Measurements from ENCODE around the gene LUZP4. TPM values are rescaled to one million over a fixed set of nuclear protein-coding genes. Genes with fewer than 3 reads are reported as not detected.

LUZP4 gene
- total RNA-seq, 2 experiments from 2014 or later: not detected

DNA sequence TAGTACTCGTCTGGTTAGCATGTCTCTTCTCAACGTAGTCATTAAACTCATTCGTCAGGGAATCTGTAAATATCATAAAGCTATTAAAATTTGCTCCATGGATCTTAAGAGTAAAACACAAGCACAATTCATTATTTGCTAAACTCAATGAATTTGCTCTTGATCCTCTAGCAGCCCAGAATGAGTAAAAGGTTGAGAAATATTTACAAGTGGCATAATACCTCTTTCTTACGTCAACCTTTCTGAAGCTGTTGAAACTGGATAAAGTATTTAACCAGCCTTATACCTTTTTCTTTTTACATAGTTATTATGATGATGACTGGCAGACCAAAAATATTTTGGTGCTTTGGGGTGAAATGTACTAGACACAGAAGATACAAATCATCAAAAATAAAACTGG is 66.9 kb downstream of the LUZP4 start:
- Histone ChIP-seq H3K27ac (ENCODE audit: low read depth, low read length, poor library complexity, severe bottlenecking) (no peak overlapping the region), H3K4me1 (ENCODE audit: insufficient read depth, low read length, poor library complexity, severe bottlenecking) (no peaks in the 10 kb centered on the region), H3K4me3 (ENCODE audit: low read depth, low read length, poor library complexity, severe bottlenecking) (no peak overlapping the region), H2AFZ (ENCODE audit: low read length) (no peak overlapping the region), H3K4me2 (ENCODE audit: low read length) (no peak overlapping the region), H3K9me2 (ENCODE audit: insufficient read depth, low read length) (no peaks in the 10 kb centered on the region), H3K9me3 (ENCODE audit: low read length) (no peaks in the 10 kb centered on the region), H3K79me2 (ENCODE audit: insufficient read depth, low read depth, low read length) (no peaks in the 10 kb centered on the region), H3K36me3 (ENCODE audit: insufficient read depth, low read length) (no peaks in the 10 kb centered on the region), H4K20me1 (ENCODE audit: insufficient read depth, low read length) (no peaks in the 10 kb centered on the region)
- TF ChIP-seq, protein P1, sequence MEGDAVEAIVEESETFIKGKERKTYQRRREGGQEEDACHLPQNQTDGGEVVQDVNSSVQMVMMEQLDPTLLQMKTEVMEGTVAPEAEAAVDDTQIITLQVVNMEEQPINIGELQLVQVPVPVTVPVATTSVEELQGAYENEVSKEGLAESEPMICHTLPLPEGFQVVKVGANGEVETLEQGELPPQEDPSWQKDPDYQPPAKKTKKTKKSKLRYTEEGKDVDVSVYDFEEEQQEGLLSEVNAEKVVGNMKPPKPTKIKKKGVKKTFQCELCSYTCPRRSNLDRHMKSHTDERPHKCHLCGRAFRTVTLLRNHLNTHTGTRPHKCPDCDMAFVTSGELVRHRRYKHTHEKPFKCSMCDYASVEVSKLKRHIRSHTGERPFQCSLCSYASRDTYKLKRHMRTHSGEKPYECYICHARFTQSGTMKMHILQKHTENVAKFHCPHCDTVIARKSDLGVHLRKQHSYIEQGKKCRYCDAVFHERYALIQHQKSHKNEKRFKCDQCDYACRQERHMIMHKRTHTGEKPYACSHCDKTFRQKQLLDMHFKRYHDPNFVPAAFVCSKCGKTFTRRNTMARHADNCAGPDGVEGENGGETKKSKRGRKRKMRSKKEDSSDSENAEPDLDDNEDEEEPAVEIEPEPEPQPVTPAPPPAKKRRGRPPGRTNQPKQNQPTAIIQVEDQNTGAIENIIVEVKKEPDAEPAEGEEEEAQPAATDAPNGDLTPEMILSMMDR (conservative IDR thresholded peaks at IDR 0.05; ENCODE audit: low read length): no peak
- TF ChIP-seq EZH2phosphoT487 (IDR thresholded peaks at IDR 0.05; ENCODE audit: borderline replicate concordance, low read depth, low read length): no peak
- POLR2A ChIA-PET: no interaction called here
- BruUV-seq (replicated peaks): no TSS peak
- DNase-seq (ENCODE audit: low spot score): no peak
- CTCF ChIA-PET (ENCODE audit: unreplicated experiment): no interaction called here
- intact Hi-C loops (cut with micrococcal nuclease; ENCODE audit: unreplicated experiment): no loop called here

Other genes with a start within 250 kb of the LUZP4 start
- gene RBMXL3, start 100.3 kb upstream of the LUZP4 start, total RNA-seq (2014; rRNA removed; shearing (Covaris generic)): not detected in 2 replicates
- gene RBMXL3, start 100.3 kb upstream of the LUZP4 start, total RNA-seq (2022): not detected in 2 replicates
- not detected in 2 replicates for gene LRCH2, start 55.6 kb upstream of the LUZP4 start, total RNA-seq (2014; rRNA removed; shearing (Covaris generic))
- not detected in 2 replicates for gene LRCH2, start 55.6 kb upstream of the LUZP4 start, total RNA-seq (2022)